ENCODE data around the gene APOBEC4. TPM values are rescaled to one million over a fixed set of nuclear protein-coding genes. Genes with fewer than 3 reads are reported as not detected.

Gene APOBEC4
- total and polyA plus RNA-seq, 2 experiments from 2014 or later, result 0.37 TPM; not detected in 1

Other genes starting within 250 kb of the APOBEC4 start
- 0.88 and 1.00 TPM in 2 replicates for gene NMNAT2, start 234.9 kb downstream of the APOBEC4 start, total RNA-seq
- gene NMNAT2, start 234.9 kb downstream of the APOBEC4 start, polyA plus RNA-seq, result 0.66 and 0.99 TPM in 2 replicates
- gene SMG7, start 180.8 kb downstream of the APOBEC4 start, total RNA-seq, result 28.8 and 39.5 TPM in 2 replicates
- gene SMG7, start 180.8 kb downstream of the APOBEC4 start, polyA plus RNA-seq, result 22.3 and 28.1 TPM in 2 replicates
- 2.4 and 13.7 TPM in 2 replicates for gene NCF2, start 62.9 kb downstream of the APOBEC4 start, total RNA-seq
- 0.52 and 3.1 TPM in 2 replicates for gene NCF2, start 62.9 kb downstream of the APOBEC4 start, polyA plus RNA-seq
- gene ARPC5, start 17.5 kb downstream of the APOBEC4 start, total RNA-seq, result 144 TPM in 2 replicates
- 183 and 192 TPM in 2 replicates for gene ARPC5, start 17.5 kb downstream of the APOBEC4 start, polyA plus RNA-seq
- 30.7 and 32.2 TPM in 2 replicates for gene RGL1, start 151.8 kb upstream of the APOBEC4 start, total RNA-seq
- 17.9 TPM in 2 replicates for gene RGL1, start 151.8 kb upstream of the APOBEC4 start, polyA plus RNA-seq

Data from hepatocyte (in vitro differentiated cells).